Keratinocyte (primary cell): ENCODE measurements around the gene RNF130.

ENCODE experiments used
- EZH2 ChIP-seq: IDR thresholded peaks from one replicate; pipeline ENCODE4 v1.6.1; 2012; ENCODE audit warnings: inconsistent platforms, mild to moderate bottlenecking, low read length, moderate library complexity
- TF ChIP-seq, protein P1 (sequence below), 3 experiments: IDR thresholded peaks in 1 of 3; conservative IDR thresholded peaks in 1 of 3; optimal IDR thresholded peaks in 1 of 3; 2 replicates in 2 of 3; 3 replicates in 1 of 3; pipeline versions ENCODE3 to v1.5.1; 2011; ENCODE audit warnings: low read length in 3 of 3, mild to moderate bottlenecking in 3 of 3, moderate library complexity in 2 of 3, control low read depth in 1 of 3, inconsistent platforms in 1 of 3; ENCODE audit not compliant: insufficient read depth in 2 of 3; ENCODE audit errors: extremely low read depth in 1 of 3

DNA sequence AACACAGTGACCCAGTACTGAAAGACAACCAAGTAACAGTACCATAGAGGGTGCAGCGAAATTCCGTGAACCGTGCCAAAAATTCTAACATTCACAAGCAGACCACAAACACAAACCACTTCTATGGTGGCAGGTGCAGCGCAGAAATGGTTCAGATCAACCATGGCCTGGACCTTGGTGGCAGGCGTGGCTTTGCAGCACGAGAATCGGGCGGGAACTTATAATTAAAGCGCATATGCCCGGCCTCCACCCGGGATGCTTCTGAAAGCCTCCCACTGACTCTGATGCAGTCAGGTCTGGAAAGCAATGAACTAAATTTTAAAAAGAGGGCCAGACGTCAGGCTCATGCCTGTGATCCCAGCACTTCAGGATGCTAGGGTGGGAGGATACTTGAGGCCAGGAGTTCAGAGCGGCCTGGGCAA is 95.8 kb downstream of the RNF130 start:
- TF ChIP-seq, protein P1, sequence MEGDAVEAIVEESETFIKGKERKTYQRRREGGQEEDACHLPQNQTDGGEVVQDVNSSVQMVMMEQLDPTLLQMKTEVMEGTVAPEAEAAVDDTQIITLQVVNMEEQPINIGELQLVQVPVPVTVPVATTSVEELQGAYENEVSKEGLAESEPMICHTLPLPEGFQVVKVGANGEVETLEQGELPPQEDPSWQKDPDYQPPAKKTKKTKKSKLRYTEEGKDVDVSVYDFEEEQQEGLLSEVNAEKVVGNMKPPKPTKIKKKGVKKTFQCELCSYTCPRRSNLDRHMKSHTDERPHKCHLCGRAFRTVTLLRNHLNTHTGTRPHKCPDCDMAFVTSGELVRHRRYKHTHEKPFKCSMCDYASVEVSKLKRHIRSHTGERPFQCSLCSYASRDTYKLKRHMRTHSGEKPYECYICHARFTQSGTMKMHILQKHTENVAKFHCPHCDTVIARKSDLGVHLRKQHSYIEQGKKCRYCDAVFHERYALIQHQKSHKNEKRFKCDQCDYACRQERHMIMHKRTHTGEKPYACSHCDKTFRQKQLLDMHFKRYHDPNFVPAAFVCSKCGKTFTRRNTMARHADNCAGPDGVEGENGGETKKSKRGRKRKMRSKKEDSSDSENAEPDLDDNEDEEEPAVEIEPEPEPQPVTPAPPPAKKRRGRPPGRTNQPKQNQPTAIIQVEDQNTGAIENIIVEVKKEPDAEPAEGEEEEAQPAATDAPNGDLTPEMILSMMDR (optimal IDR thresholded peaks at IDR 0.05 in 1 of 3, IDR thresholded peaks at IDR 0.05 in 1 of 3, conservative IDR thresholded peaks at IDR 0.05 in 1 of 3; ENCODE audit: extremely low read depth in 1 of 3, insufficient read depth in 2 of 3, low read length in 3 of 3) = no peak
- TF ChIP-seq EZH2 = no peak
